AG04450 (cell line): Measurements from ENCODE around the gene TRERF1. TPM values are rescaled to one million over a fixed set of nuclear protein-coding genes. Genes with fewer than 3 reads are reported as not detected.
A peak's percentile ranks its signal among the peaks of the same experiment; 100 is the strongest.

Source experiments
- CTCF ChIA-PET: fragments of 300-600, 350-600 bp; formaldehyde crosslinking; extraction: SDS; loops from one replicate; lab custom pipeline; 2022; ENCODE audit warnings: antibody characterized with exemption, inconsistent platforms; lab: Charles Lee
- POLR2A ChIA-PET: fragments of 350-600 bp; formaldehyde crosslinking; extraction: SDS; loops from one replicate; lab custom pipeline; 2021; ENCODE audit warnings: antibody characterized with exemption, inconsistent platforms; lab: Yijun Ruan, JAX
- DNase-seq: peaks from one replicate; pipeline ENCODE4 v3.0.0-alpha.2; 2011; ENCODE audit warnings: low read depth, low spot score
- H3K27ac ChIP-seq: one replicate; pipeline ENCODE4 v1.5.1; 2012; ENCODE audit warnings: low read depth, low read length, control low read depth
- H3K27me3 ChIP-seq: one replicate; pipeline ENCODE4 v1.6.0; 2012; ENCODE audit warnings: low read length; ENCODE audit not compliant: control insufficient read depth, insufficient read depth
- H3K4me3 ChIP-seq: 2 replicates; pipeline ENCODE4 v1.5.1; 2011; ENCODE audit warnings: mild to moderate bottlenecking, low read depth, low read length, control low read depth
- H3K9me3 ChIP-seq: 2 replicates; pipeline ENCODE4 v1.5.1; 2012; ENCODE audit warnings: low read length; ENCODE audit not compliant: control insufficient read depth, insufficient read depth
- CTCF ChIP-seq: IDR thresholded peaks from 2 replicates; pipeline ENCODE4 v1.5.1; 2011; ENCODE audit warnings: low read depth, low read length, control low read depth, inconsistent platforms
- polyA minus RNA-seq: library from RNA; depleted of rRNA, polyadenylated mRNA; stranded (reverse); fragments of >200 nt; gene quantifications from 2 replicates; pipeline ENCODE4 v1.2.3, GENCODE V29; 2011; rRNA and poly(A)+ RNA removed
- polyA plus RNA-seq: library from polyadenylated mRNA; depleted of rRNA; stranded (reverse); fragments of >200 nt; gene quantifications from 2 replicates; pipeline ENCODE4 v1.2.3, GENCODE V29; 2011; rRNA removed

The TRERF1 gene
- polyA plus RNA-seq (7.3 and 9.0 TPM in 2 replicates), polyA minus RNA-seq (15.2 and 16.8 TPM in 2 replicates)

- Histone ChIP-seq H3K27ac (peak within 1 kb of the TSS; percentile 86), H3K4me3 (peak within 1 kb of the TSS; percentile 88), H3K9me3 (no peaks in the 10 kb centered on the region; the same call in 1 of the 2 replicates), H3K27me3 (no peaks in the 10 kb centered on the region)
- ChIA-PET POLR2A (interaction anchor here (0.6 to 2.8 kb wide), 11 partner anchors 10 to 1943 kb away, joined by 3 to 19 read pairs (median 6); partner anchors contain the start of gene UBR2), CTCF (interaction anchor here (0.6 to 1.8 kb wide), 5 partner anchors 23 to 116 kb away, joined by 3 to 5 read pairs (median 4); no protein-coding TSS in a partner anchor)
- no peak for TF ChIP-seq CTCF
- peak; percentile 55 for DNase-seq
These were observed at the start of gene TRERF1 for GRCh38 chr6:42451333-42452170. Gene TRERF1, minus strand, starts transcription at chr6:42451926. Its CDS starts 182,336 bp downstream, at chr6:42269590.

- DNase-seq: no peak
- no peak overlapping the region for H3K4me3 ChIP-seq
- no peaks in the 10 kb centered on the region for H3K9me3 ChIP-seq
- POLR2A ChIA-PET: no interaction called here
- H3K27ac ChIP-seq: no peak overlapping the region
- CTCF ChIA-PET: interaction anchor here (1.5 kb wide), 1 partner anchor 49 kb away, joined by 6 read pairs; no protein-coding TSS in a partner anchor
- TF ChIP-seq CTCF: no peak
- H3K27me3 ChIP-seq: no peaks in the 10 kb centered on the region
These were observed 46.9 kb upstream of the TRERF1 start for GRCh38 chr6:42498473-42499128.

- H3K9me3 ChIP-seq: no peaks in the 10 kb centered on the region
- CTCF ChIA-PET: interaction anchor here (4.4 kb wide), 1 partner anchor 53 kb away, joined by 27 read pairs; no protein-coding TSS in a partner anchor
- POLR2A ChIA-PET: no interaction called here
- H3K27me3 ChIP-seq: no peaks in the 10 kb centered on the region
- H3K4me3 ChIP-seq: no peak overlapping the region
- no peak for TF ChIP-seq CTCF
- no peak overlapping the region for H3K27ac ChIP-seq
- no peak for DNase-seq
These were observed 42.3 kb upstream of the TRERF1 start for GRCh38 chr6:42493914-42494539.

GRCh38 chr6:42488129-42488528 is 36.4 kb upstream of the TRERF1 start:
- DNase-seq: no peak
- Histone ChIP-seq H3K4me3 (no peak overlapping the region), H3K9me3 (no peaks in the 10 kb centered on the region), H3K27me3 (no peaks in the 10 kb centered on the region), H3K27ac (no peak overlapping the region)
- TF ChIP-seq CTCF: no peak
- POLR2A ChIA-PET: no interaction called here
- CTCF ChIA-PET: interaction anchor here (0.6 kb wide), 1 partner anchor 220 kb away, joined by 4 read pairs; no protein-coding TSS in a partner anchor
